BLaER1 (cell line): ENCODE results near the gene WWOX.

Experiments
- H3K27ac ChIP-seq: shearing (Covaris generic); formaldehyde crosslinking; 2 replicates; pipeline ENCODE4 v1.8.1; 2022
- H3K27me3 ChIP-seq: shearing (Covaris generic); formaldehyde crosslinking; 2 replicates; pipeline ENCODE4 v1.8.1; 2022
- H3K36me3 ChIP-seq: shearing (Covaris generic); formaldehyde crosslinking; 2 replicates; pipeline ENCODE4 v1.8.1; 2022
- H3K4me1 ChIP-seq: shearing (Covaris generic); formaldehyde crosslinking; 2 replicates; pipeline ENCODE4 v1.8.1; 2022
- H3K4me2 ChIP-seq: shearing (Covaris generic); formaldehyde crosslinking; 2 replicates; pipeline ENCODE4 v1.8.1; 2022
- H3K4me3 ChIP-seq: shearing (Covaris generic); formaldehyde crosslinking; 2 replicates; pipeline ENCODE4 v1.8.1; 2022
- H3K9ac ChIP-seq: shearing (Covaris generic); formaldehyde crosslinking; 2 replicates; pipeline ENCODE4 v1.8.1; 2022
- H3K9me3 ChIP-seq: shearing (Covaris generic); formaldehyde crosslinking; 2 replicates; pipeline ENCODE4 v1.8.1; 2022
- H4K20me1 ChIP-seq: shearing (Covaris generic); formaldehyde crosslinking; 2 replicates; pipeline ENCODE4 v1.8.1; 2022
- Cebpa-rat ChIP-seq: shearing (Covaris generic); IDR thresholded peaks from 2 replicates; pipeline ENCODE4 v1.8.1; 2022

WWOX gene

GRCh38 chr16:78251115-78251514 lies 151.7 kb downstream of the WWOX start:
- H3K27ac ChIP-seq: no peak overlapping the region
- H3K27me3 ChIP-seq: no peaks in the 10 kb centered on the region
- no peak overlapping the region for H3K4me2 ChIP-seq
- no peak for TF ChIP-seq Cebpa-rat
- H3K9me3 ChIP-seq: no peaks in the 10 kb centered on the region
- H3K4me3 ChIP-seq: no peak overlapping the region
- H3K36me3 ChIP-seq: no peaks in the 10 kb centered on the region
- no peaks in the 10 kb centered on the region for H4K20me1 ChIP-seq
- H3K9ac ChIP-seq: no peak overlapping the region
- H3K4me1 ChIP-seq: 0 out of 2 replicates have a peak, but pooled peaks cover 5% of the 10 kb centered on the region

DNA sequence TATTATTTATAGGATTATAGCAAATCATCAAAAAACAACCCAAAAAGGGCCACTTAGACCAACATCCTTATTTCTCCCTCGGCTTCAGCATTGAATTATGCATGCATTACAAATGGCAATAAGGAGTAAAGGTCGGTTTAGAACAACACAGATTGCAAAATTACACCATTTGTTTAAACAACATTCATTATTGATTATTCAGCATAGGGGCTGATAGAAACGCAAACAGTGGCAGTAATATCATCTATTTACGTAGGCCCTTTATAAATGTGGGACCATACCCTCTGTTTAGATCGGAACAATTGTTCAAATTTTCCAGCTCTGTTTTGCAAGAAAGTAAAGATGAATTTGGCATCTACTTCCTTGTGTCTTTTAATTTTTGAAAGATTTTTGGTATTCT lies 153.3 kb downstream of the WWOX start:
- Histone ChIP-seq H4K20me1 (no peaks in the 10 kb centered on the region), H3K9me3 (no peaks in the 10 kb centered on the region), H3K4me3 (no peak overlapping the region), H3K4me2 (no peak overlapping the region), H3K4me1 (no peaks in the 10 kb centered on the region), H3K27ac (no peak overlapping the region), H3K27me3 (no peaks in the 10 kb centered on the region), H3K36me3 (no peaks in the 10 kb centered on the region), H3K9ac (no peak overlapping the region)
- no peak for TF ChIP-seq Cebpa-rat

GRCh38 chr16:78254841-78255240 lies 155.4 kb downstream of the WWOX start:
- no peaks in the 10 kb centered on the region for H3K36me3 ChIP-seq
- no peaks in the 10 kb centered on the region for H3K27me3 ChIP-seq
- H4K20me1 ChIP-seq: no peaks in the 10 kb centered on the region
- no peak overlapping the region for H3K4me2 ChIP-seq
- H3K27ac ChIP-seq: no peak overlapping the region
- no peaks in the 10 kb centered on the region for H3K9me3 ChIP-seq
- no peaks in the 10 kb centered on the region for H3K4me1 ChIP-seq
- H3K4me3 ChIP-seq: no peak overlapping the region
- no peak for TF ChIP-seq Cebpa-rat
- H3K9ac ChIP-seq: no peak overlapping the region

- Histone ChIP-seq H3K9me3 (no peaks in the 10 kb centered on the region), H3K27ac (no peak overlapping the region), H3K27me3 (no peaks in the 10 kb centered on the region), H3K36me3 (no peaks in the 10 kb centered on the region), H3K4me3 (no peak overlapping the region), H3K4me2 (no peak overlapping the region), H3K9ac (no peak overlapping the region), H3K4me1 (no peaks in the 10 kb centered on the region), H4K20me1 (no peaks in the 10 kb centered on the region)
- no peak for TF ChIP-seq Cebpa-rat
These were observed 157.4 kb downstream of the WWOX start for GRCh38 chr16:78256686-78257375.

DNA sequence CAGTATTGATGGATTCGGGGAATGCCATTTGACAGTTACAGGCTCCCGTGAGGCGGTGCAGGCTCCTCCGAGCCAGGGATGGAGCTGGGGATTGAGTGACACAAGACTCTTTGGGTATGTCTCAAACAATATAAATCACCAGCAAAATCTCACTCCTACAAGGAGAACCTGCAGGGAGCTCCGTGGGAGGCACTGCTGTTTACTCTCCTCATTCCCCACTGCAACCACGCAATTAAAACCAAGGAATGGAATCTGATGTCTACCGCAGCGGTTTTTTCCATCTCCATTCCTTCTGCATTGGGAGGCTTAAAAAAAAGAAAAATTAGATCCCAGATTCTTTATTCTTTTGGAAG lies 157.9 kb downstream of the WWOX start:
- no peak for TF ChIP-seq Cebpa-rat
- H3K4me2 ChIP-seq: no peak overlapping the region
- H3K9ac ChIP-seq: no peak overlapping the region
- no peaks in the 10 kb centered on the region for H4K20me1 ChIP-seq
- H3K27ac ChIP-seq: no peak overlapping the region
- H3K27me3 ChIP-seq: no peaks in the 10 kb centered on the region
- no peaks in the 10 kb centered on the region for H3K9me3 ChIP-seq
- H3K36me3 ChIP-seq: no peaks in the 10 kb centered on the region
- no peaks in the 10 kb centered on the region for H3K4me1 ChIP-seq
- no peak overlapping the region for H3K4me3 ChIP-seq

- Histone ChIP-seq H3K27ac (no peak overlapping the region), H3K9ac (no peak overlapping the region), H3K4me1 (no peaks in the 10 kb centered on the region), H3K4me2 (no peak overlapping the region), H3K27me3 (no peaks in the 10 kb centered on the region), H3K36me3 (no peaks in the 10 kb centered on the region), H3K9me3 (no peaks in the 10 kb centered on the region), H4K20me1 (no peaks in the 10 kb centered on the region), H3K4me3 (no peak overlapping the region)
- TF ChIP-seq Cebpa-rat: no peak
These were observed 159.1 kb downstream of the WWOX start for GRCh38 chr16:78258375-78259065.

GRCh38 chr16:78259873-78260272 lies 160.4 kb downstream of the WWOX start:
- H3K27me3 ChIP-seq: no peaks in the 10 kb centered on the region
- H3K36me3 ChIP-seq: 0 out of 2 replicates have a peak, but pooled peaks cover 4% of the 10 kb centered on the region
- no peak for TF ChIP-seq Cebpa-rat

DNA sequence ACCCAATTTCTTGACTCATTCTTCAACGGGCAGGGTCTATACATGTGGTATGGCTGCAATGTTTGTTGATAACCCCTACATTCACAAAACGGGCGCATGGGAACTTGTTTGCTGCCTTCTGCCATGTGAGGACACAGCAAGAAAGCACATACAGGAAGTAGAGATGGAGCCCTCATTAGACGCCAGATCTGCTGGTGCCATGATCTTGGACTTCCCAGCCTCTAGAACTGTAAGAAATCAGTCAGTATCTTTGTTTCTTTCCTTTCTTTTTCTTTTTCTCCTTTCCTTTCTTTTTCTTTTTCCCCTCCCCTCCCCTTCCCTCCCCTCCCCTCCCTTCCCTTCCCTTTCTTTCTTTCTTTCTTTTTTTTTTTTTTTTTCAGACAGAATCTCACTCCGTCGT lies 165.2 kb downstream of the WWOX start:
- Histone ChIP-seq H3K36me3 (0 out of 2 replicates have a peak, but pooled peaks cover 4% of the 10 kb centered on the region), H3K9ac (no peak overlapping the region), H3K4me2 (no peak overlapping the region), H3K4me1 (no peaks in the 10 kb centered on the region), H3K27ac (no peak overlapping the region), H3K27me3 (no peaks in the 10 kb centered on the region), H3K4me3 (no peak overlapping the region), H4K20me1 (no peaks in the 10 kb centered on the region), H3K9me3 (0 out of 2 replicates have a peak, but pooled peaks cover 6% of the 10 kb centered on the region)
- TF ChIP-seq Cebpa-rat: no peak

More at GRCh38 chr16:78259873-78260272, 160.4 kb downstream of the WWOX start:
- no peak overlapping the region for H3K4me2 ChIP-seq
- no peak overlapping the region for H3K4me3 ChIP-seq
- H3K9ac ChIP-seq: no peak overlapping the region
- no peaks in the 10 kb centered on the region for H4K20me1 ChIP-seq
- H3K27ac ChIP-seq: no peak overlapping the region
- no peaks in the 10 kb centered on the region for H3K4me1 ChIP-seq
- H3K9me3 ChIP-seq: 0 out of 2 replicates have a peak, but pooled peaks cover 6% of the 10 kb centered on the region

DNA sequence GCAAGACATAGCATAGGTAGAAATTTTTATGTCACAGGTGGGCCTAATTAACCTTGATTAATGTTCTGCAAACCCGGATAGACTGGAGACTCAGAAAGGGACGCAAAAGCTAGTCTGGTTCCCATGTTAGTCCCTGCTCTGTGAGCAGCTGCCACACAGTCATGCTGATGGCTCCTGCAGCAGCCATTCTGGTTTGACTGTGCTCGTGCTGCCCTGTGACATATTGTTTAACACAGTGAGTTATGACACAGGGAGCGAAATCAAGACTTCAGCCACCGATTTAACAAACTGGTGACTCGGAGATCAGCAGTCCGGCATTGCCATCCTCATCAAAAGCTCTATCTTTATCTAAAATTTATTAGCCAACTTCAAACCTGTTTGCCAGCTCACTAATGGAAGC lies 169.8 kb downstream of the WWOX start:
- H3K9me3 ChIP-seq: 0 out of 2 replicates have a peak, but pooled peaks cover 4% of the 10 kb centered on the region
- no peaks in the 10 kb centered on the region for H4K20me1 ChIP-seq
- H3K27me3 ChIP-seq: no peaks in the 10 kb centered on the region
- no peak for TF ChIP-seq Cebpa-rat
- no peak overlapping the region for H3K9ac ChIP-seq
- H3K27ac ChIP-seq: no peak overlapping the region
- 0 out of 2 replicates have a peak, but pooled peaks cover 4% of the 10 kb centered on the region for H3K36me3 ChIP-seq
- no peak overlapping the region for H3K4me3 ChIP-seq
- no peaks in the 10 kb centered on the region for H3K4me1 ChIP-seq
- no peak overlapping the region for H3K4me2 ChIP-seq

DNA sequence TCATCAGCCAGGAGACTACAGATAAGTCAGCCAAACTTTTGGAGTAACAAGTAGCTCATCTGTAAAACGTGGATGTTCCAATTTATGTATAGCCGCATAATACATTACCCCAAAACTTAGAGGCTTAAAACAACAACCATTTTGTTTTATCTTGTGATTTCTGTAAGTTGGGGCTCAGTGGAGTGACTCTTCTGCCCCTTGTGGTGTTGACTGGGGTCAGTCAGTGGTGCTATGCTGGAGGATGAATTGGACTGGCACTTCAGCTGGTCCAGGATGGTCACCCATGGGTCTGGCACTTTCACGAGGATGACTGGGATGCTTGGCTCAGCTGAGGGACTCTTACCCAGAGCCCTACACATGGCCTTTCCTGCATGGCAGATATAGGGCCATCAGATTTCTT lies 172.5 kb downstream of the WWOX start:
- Histone ChIP-seq H3K4me1 (no peaks in the 10 kb centered on the region), H3K9me3 (no peaks in the 10 kb centered on the region), H3K36me3 (no peaks in the 10 kb centered on the region), H3K27me3 (no peaks in the 10 kb centered on the region), H3K27ac (no peak overlapping the region), H4K20me1 (no peaks in the 10 kb centered on the region), H3K4me2 (no peak overlapping the region), H3K9ac (no peak overlapping the region), H3K4me3 (no peak overlapping the region)
- no peak for TF ChIP-seq Cebpa-rat
